K562 (cell line): ENCODE results near the gene EPC2.
"Not testable (repeated sequence)": the region's sequence is repeated elsewhere in the genome, so short reads cannot be mapped to it uniquely, and the experiment has no call there.

Source experiments
- BCLAF1 ChIP-seq, 2 experiments: fragments of 450-650 bp in 1 of 2; IDR thresholded peaks; 2 replicates each; pipeline ENCODE4 v1.6.1; 2011 to 2017; ENCODE audit warnings: low read depth in 2 of 2, antibody characterized with exemption in 1 of 2, borderline replicate concordance in 1 of 2, low read length in 1 of 2, mild to moderate bottlenecking in 1 of 2, mixed read lengths in 1 of 2; ENCODE audit not compliant: control insufficient read depth in 1 of 2
- CTCF ChIP-seq, 3 experiments: IDR thresholded peaks in 2 of 3; conservative IDR thresholded peaks in 1 of 3; 2 replicates each; pipeline ENCODE4 v1.5.1; 2011 to 2012; ENCODE audit warnings: low read length in 3 of 3, mild to moderate bottlenecking in 3 of 3, control low read depth in 2 of 3, improper control_type of control experiment in 1 of 3, inconsistent platforms in 1 of 3, low read depth in 1 of 3, mixed read lengths in 1 of 3, moderate library complexity in 1 of 3; ENCODE audit not compliant: insufficient read depth in 2 of 3
- ESRRA ChIP-seq: fragments of 450-650 bp; IDR thresholded peaks from 2 replicates; pipeline ENCODE4 v1.6.1; 2014; ENCODE audit warnings: low read depth, mild to moderate bottlenecking, moderate library complexity, borderline replicate concordance
- FOXM1 ChIP-seq, 2 experiments: fragments of 450-650 bp in 1 of 2; sonication (generic) in 1 of 2; formaldehyde crosslinking in 1 of 2; IDR thresholded peaks; 2 replicates each; pipeline versions ENCODE4 v1.6.1 to v1.9.0; 2017 to 2022; ENCODE audit warnings: low read depth in 2 of 2, mild to moderate bottlenecking in 2 of 2, missing genetic modification reagents in 1 of 2, moderate library complexity in 1 of 2
- NR2C2 ChIP-seq, 2 experiments: fragments of 200-800 bp in 1 of 2; sonication (Bioruptor generic) in 1 of 2; sonication (generic) in 1 of 2; formaldehyde crosslinking in 1 of 2; IDR thresholded peaks; 2 replicates each; pipeline versions ENCODE4 v1.6.1 to v1.8.0; 2016 to 2022; ENCODE audit warnings: mild to moderate bottlenecking in 1 of 2, missing compliant biosample characterization in 1 of 2, missing genetic modification characterization in 1 of 2, missing genetic modification reagents in 1 of 2
- PURB ChIP-seq: sonication (generic); formaldehyde crosslinking; IDR thresholded peaks from 2 replicates; pipeline ENCODE4 v1.9.0; 2021; ENCODE audit warnings: low read depth, mild to moderate bottlenecking, missing genetic modification reagents
- TARDBP ChIP-seq: fragments of 450-650 bp; IDR thresholded peaks from 2 replicates; pipeline ENCODE4 v1.6.1; 2016
- ZFX ChIP-seq: sonication (generic); formaldehyde crosslinking; IDR thresholded peaks from 2 replicates; pipeline ENCODE4 v1.8.0; 2022; ENCODE audit warnings: mild to moderate bottlenecking, missing genetic modification reagents, moderate library complexity
- ZNF436 ChIP-seq: fragments of 250-450, 450-650 bp; sonication (Bioruptor Pico); formaldehyde crosslinking; IDR thresholded peaks from 2 replicates; pipeline ENCODE4 v1.7.0; 2020; ENCODE audit warnings: mild to moderate bottlenecking

GRCh38 chr2:148662332-148662731 lies 17.8 kb downstream of the EPC2 start:
- not testable (repeated sequence) for TF ChIP-seq FOXM1 (IDR thresholded peaks at IDR 0.05; ENCODE audit: low read depth); FOXM1 (CRISPR knock-in tag; IDR thresholded peaks at IDR 0.05; ENCODE audit: low read depth); PURB; ZFX (CRISPR knock-in tag); ESRRA; BCLAF1 (IDR thresholded peaks at IDR 0.05; ENCODE audit: borderline replicate concordance in 1 of 2, control insufficient read depth in 1 of 2, low read depth in 2 of 2, low read length in 1 of 2); CTCF (IDR thresholded peaks at IDR 0.05 in 2 of 3, conservative IDR thresholded peaks at IDR 0.05 in 1 of 3; ENCODE audit: insufficient read depth in 2 of 3, low read depth in 1 of 3, low read length in 3 of 3); NR2C2 (CRISPR knock-in tag; IDR thresholded peaks at IDR 0.05); NR2C2 (tag; IDR thresholded peaks at IDR 0.05); TARDBP; ZNF436 (CRISPR knock-in tag)
